Activated naive CD4-positive, alpha-beta T cell treated with anti-CD3 and anti-CD28 coated beads, Interleukin-2, amount 50 U/mL, for 72 hours (primary cell): Measurements from ENCODE around the gene ZDHHC14. TPM values are rescaled to one million over a fixed set of nuclear protein-coding genes. Genes with fewer than 3 reads are reported as not detected.

Experiments
- ATAC-seq, 2 donors: fragments of 150-1000 bp; cut with Tn5 transposase; 2 replicates each; pipeline ENCODE4 v1.10.0; 2021; ENCODE audit warnings: mild to moderate bottlenecking in 2 of 2, moderate library complexity in 2 of 2
- DNase-seq, 2 donors: peaks; one replicate each; pipeline ENCODE4 v3.0.0; 2021 to 2022; ENCODE audit warnings: low spot score in 2 of 2
- H3K27ac Mint-ChIP-seq, 2 donors: one replicate each; pipeline ENCODE4 v1.8.0; 2022; ENCODE audit warnings: mild to moderate bottlenecking in 2 of 2, mixed read lengths in 2 of 2
- H3K36me3 Mint-ChIP-seq, 2 donors: one replicate each; pipeline ENCODE4 v1.8.0; 2022; ENCODE audit warnings: mixed read lengths in 2 of 2
- H3K9me3 Mint-ChIP-seq, 2 donors: one replicate each; pipeline ENCODE4 v1.8.0; 2022; ENCODE audit warnings: mixed read lengths in 2 of 2
- total RNA-seq, 2 donors: library from RNA; stranded (reverse); gene quantifications; one replicate each; pipeline ENCODE4 v1.2.3, GENCODE V29; 2022

The ZDHHC14 gene
- total RNA-seq, 2 donors from 2014 or later, result 0.91 to 3.7 TPM

DNA sequence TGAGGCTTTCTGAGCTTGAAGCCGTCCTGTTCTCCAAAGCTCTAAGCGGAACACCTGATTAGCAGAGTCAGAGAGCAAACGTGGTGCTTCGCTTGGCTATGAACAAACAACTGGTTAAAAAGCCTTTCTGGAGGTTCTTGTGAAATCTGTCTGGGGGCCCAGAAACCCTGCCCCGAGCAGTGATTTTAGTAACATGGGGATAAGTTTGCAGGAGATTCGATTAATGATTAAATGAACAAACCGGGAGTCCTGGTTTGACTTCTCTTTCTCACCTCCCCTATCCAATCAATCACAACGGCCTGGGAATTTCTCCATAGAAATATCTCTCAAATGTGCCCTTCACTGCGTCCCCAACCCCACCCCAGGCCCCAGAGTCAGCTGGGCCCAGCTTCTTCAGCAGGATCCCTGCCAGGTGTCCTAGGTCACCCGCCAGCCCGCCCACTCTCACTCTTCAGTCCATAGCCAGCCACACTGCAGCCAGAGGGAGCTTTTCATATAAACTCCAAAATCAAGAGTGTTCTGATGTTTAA, 43.6 kb downstream of the ZDHHC14 start:
- Mint-ChIP-seq H3K9me3 (peaks cover 0 to 8% of the 10 kb centered on the region in 2 donors), H3K27ac (no peak overlapping the region), H3K36me3 (peaks cover 0 to 29% of the 10 kb centered on the region in 2 donors)
- DNase-seq (no peak), ATAC-seq (no peak)

GRCh38 chr6:157427969-157428368, 47.0 kb downstream of the ZDHHC14 start:
- H3K9me3 Mint-ChIP-seq, result peaks cover 0 to 3% of the 10 kb centered on the region in 2 donors

DNA sequence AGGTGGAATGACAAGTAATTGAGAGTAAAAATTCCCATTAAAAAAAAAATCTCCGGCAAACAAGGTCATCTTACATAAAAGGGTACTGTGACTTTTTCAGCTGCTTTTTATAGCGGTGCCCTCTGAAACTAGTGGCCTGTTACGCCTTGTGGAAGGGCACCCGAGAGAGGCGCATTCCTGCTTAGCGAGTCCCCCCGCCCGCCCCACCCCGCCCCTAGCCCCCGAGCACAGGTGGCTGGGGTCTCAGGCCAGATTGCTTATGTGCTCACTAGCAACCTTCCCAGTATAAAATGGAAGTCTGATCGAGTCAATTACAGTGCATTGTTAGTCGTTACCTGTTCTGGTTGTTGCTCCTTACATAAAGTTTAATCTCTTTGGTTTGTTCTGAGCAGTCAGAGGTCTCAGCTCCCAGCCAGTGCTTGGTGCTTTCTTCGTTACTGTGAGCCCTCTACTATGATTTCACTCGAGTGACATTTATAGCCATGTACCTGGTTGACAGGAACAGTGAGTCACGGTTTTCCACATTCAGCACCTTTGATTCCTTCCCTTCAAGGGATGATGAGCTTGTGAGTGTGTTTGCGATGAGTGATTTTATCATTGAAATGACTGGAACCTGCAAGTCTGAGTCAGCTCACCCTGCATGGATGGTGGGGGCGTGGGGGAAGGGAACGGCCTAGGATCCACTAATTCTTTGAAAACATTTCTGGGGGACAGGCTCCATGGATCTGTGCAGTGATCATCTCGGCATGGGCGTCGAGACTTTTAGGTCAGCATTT, 47.6 kb downstream of the ZDHHC14 start:
- H3K36me3 Mint-ChIP-seq, result peaks cover 0 to 27% of the 10 kb centered on the region in 2 donors
- peak overlapping the region; percentile 93 to 97 for H3K27ac Mint-ChIP-seq
- peaks cover 0 to 3% of the 10 kb centered on the region in 2 donors for H3K9me3 Mint-ChIP-seq
- DNase-seq (peak; percentile 77 to 80), ATAC-seq (peak; percentile 88 to 94)

More at GRCh38 chr6:157427969-157428368, 47.0 kb downstream of the ZDHHC14 start:
- ATAC-seq (no peak), DNase-seq (peak in 1 of 2 donors; percentile 35)
- peak overlapping the region; percentile 93 to 96 for H3K27ac Mint-ChIP-seq
- H3K36me3 Mint-ChIP-seq, result peaks cover 0 to 27% of the 10 kb centered on the region in 2 donors

GRCh38 chr6:157429248-157429647, 48.3 kb downstream of the ZDHHC14 start:
- no peak for DNase-seq
- Mint-ChIP-seq H3K9me3 (peaks cover 0 to 3% of the 10 kb centered on the region in 2 donors), H3K27ac (peak overlapping the region; percentile 93 to 97), H3K36me3 (peaks cover 0 to 27% of the 10 kb centered on the region in 2 donors)
- peak; percentile 25 to 47 for ATAC-seq

DNA sequence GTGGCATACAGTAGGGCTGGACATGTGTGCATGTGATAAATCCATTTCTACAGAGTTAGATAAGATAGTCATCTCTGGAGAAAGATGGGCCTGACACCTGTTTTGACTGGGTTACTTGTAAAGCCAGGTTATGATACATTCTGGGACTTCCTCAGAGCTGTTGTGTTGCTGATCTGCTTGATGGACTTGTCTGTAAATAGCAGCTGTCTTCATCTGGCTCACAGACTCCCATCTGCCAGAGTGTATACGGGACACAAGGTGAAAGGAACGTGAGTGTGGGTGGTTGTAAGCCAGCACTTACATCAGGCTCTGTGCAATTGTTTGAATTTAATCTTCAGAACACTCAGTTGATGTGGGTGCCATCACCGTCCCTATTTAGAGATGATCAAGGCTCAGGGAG, 49.8 kb downstream of the ZDHHC14 start:
- DNase-seq (peak in 1 of 2 donors; percentile 27), ATAC-seq (peak in 1 of 2 donors; percentile 55)
- Mint-ChIP-seq H3K36me3 (peaks cover 0 to 23% of the 10 kb centered on the region in 2 donors), H3K9me3 (peaks cover 0 to 3% of the 10 kb centered on the region in 2 donors), H3K27ac (peak overlapping the region; percentile 86 to 93)

- ATAC-seq (no peak), DNase-seq (no peak)
- peaks cover 0 to under 1% of the 10 kb centered on the region in 2 donors for H3K9me3 Mint-ChIP-seq
- peaks cover 0 to 7% of the 10 kb centered on the region in 2 donors for H3K36me3 Mint-ChIP-seq
- H3K27ac Mint-ChIP-seq, result no peak overlapping the region
Observed at GRCh38 chr6:157432231-157432891, 51.4 kb downstream of the ZDHHC14 start.

DNA sequence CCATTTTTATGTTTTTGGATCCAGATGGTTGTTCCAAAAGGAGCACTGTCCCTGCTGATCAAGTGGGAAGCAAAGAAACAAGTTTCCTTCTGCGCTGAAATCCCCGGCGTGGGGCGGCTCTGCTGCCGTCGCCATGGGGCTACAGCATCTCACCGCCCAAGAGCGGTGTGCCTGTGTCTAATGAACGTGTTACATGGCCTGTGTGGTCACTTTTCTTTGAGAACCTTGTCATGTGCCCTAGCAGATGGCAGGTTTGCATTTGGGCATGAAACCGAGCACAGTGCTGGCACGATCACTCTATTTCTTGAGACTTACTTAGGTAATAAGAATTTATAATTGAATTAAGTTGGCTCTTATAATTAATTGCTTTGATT, 51.9 kb downstream of the ZDHHC14 start:
- DNase-seq (no peak), ATAC-seq (no peak)
- Mint-ChIP-seq H3K9me3 (no peaks in the 10 kb centered on the region), H3K36me3 (peaks cover 0 to 3% of the 10 kb centered on the region in 2 donors), H3K27ac (no peak overlapping the region)

DNA sequence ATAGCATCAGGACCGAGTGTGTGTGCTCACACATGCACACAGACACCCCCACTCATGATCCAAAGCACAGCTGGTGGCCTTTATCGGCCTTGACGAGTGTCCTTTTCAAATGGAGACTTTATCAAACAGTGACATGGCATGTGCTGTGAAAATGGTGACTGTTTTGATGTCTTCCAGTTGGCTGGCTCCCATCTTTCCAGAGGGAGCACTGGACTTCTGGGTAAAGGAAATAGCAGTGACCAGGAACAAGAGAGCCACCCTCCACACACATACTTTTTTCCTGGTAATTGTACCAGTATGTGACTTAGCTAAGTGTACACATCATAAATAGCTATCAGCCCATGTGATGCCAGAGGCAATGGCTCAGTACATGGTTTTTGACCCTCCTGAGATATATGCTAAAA, 52.7 kb downstream of the ZDHHC14 start:
- H3K36me3 Mint-ChIP-seq, result no peaks in the 10 kb centered on the region
- no peak for ATAC-seq
- DNase-seq, result no peak
- H3K9me3 Mint-ChIP-seq, result no peaks in the 10 kb centered on the region
- no peak overlapping the region for H3K27ac Mint-ChIP-seq

GRCh38 chr6:157434349-157435033, 53.5 kb downstream of the ZDHHC14 start:
- Mint-ChIP-seq H3K27ac (no peak overlapping the region), H3K36me3 (peaks cover 0 to 6% of the 10 kb centered on the region in 2 donors), H3K9me3 (no peaks in the 10 kb centered on the region)
- ATAC-seq, result no peak
- no peak for DNase-seq

DNA sequence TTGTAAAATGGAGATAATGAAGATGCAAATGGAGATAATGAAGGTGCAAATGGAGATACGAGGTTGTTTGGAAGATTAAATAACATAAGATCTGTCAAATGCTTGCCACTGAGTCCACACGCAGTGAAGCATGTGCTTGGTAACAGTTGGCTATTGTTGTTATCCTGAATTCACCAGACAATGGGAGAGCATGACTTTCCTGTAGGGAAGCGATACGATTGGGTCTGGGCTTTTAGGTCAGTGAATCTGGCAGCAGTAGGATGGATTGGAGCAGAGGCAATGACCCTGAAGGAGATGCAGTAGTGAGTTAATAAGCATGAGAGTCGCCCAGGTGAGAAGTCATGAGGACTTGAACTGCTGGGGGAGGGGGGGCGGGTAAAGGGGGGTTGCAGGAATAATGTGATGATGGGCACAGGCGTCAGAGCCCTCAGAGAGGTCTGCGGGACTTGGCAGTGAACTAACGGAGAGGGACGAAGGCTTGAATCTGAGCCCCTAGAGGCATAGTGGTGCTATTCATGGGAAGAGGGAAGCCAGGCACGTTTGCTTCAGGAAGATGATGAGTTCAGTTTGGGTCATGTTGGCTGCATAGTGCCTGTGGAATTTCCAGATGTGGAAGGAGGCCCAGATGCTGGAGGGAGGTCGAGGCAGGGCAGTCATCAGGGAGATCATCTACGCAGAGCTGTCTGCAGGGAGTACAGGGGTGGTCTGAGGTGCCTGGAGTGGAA, 55.4 kb downstream of the ZDHHC14 start:
- peaks cover 0 to 18% of the 10 kb centered on the region in 2 donors for H3K36me3 Mint-ChIP-seq
- ATAC-seq (no peak), DNase-seq (no peak)
- H3K27ac Mint-ChIP-seq, result no peak overlapping the region
- peaks cover 0 to 10% of the 10 kb centered on the region in 2 donors for H3K9me3 Mint-ChIP-seq

GRCh38 chr6:157436944-157437336, 56.0 kb downstream of the ZDHHC14 start:
- peaks cover 0 to 10% of the 10 kb centered on the region in 2 donors for H3K9me3 Mint-ChIP-seq
- no peak overlapping the region for H3K27ac Mint-ChIP-seq
- DNase-seq (no peak), ATAC-seq (no peak)
- H3K36me3 Mint-ChIP-seq, result peaks cover 0 to 23% of the 10 kb centered on the region in 2 donors

DNA sequence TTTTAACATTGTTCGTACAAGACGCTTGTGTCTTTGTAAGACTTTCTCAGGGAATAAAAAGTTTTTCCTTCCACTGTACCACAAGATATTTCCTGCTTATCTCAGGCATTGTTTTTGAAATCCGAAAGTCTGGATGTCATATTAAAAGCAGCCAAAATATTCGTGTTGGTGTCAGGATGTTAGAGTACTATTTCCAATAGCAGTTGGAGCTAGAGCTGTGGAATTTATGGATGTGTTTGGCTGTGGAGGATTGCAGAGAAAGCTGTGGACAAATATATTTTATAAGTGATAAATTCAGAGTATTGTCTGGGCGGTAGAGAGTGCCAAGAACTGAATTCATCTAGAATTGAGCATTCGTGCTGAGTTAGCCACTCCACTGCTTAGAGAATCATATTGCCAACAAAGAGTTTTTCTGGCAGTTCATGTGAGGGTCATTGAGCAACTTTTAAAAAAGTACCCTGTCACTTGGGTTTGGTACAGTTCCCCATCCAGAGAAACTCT, 57.7 kb downstream of the ZDHHC14 start:
- Mint-ChIP-seq H3K36me3 (peaks cover 10 to 41% of the 10 kb centered on the region in 2 donors), H3K9me3 (peaks cover 9 to 24% of the 10 kb centered on the region in 2 donors), H3K27ac (no peak overlapping the region)
- DNase-seq (no peak), ATAC-seq (no peak)

DNA sequence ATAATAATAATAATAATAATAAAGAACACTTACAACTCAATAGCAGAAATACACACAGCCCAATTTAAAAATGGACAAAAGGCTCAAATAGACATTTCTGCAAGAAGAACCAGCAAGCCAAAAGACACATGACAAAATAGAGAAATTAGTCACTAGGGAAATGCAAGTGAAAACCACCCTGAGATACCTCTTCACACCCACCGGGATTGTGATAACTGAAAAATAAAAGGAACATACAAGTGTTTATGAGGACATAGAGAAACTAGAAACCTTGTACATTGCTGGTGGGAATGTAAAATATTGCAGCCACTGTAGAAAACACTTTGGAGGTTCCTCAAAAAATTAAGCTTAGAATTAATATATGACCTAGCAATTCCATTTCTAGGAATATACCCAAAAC, 59.2 kb downstream of the ZDHHC14 start:
- Mint-ChIP-seq H3K9me3 (peaks cover 9 to 26% of the 10 kb centered on the region in 2 donors), H3K27ac (no peak overlapping the region), H3K36me3 (peaks cover 10 to 43% of the 10 kb centered on the region in 2 donors)
- no peak for DNase-seq
- ATAC-seq, result peak in 1 of 2 donors; percentile 53

DNA sequence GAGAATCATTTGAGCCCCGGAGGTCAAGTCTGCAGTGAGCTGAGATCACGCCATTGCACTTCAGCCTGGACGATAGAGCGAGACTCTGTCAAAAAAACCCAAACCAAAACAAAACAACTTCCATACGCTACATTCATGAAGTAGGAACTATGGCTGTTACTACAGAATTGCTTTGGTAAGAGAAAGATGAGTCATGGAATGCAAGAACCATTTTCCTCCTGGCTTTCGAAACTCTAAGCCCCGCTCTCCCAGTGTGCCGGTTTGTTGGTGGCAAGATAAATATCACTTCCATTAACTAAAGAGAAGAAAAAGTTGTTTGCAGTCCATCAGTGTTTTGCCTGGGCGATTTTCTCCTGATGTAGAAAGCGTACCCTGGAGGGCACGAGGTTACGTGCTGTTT, 61.3 kb downstream of the ZDHHC14 start:
- peaks cover 10 to 43% of the 10 kb centered on the region in 2 donors for H3K36me3 Mint-ChIP-seq
- ATAC-seq (no peak), DNase-seq (no peak)
- no peak overlapping the region for H3K27ac Mint-ChIP-seq
- peaks cover 9 to 26% of the 10 kb centered on the region in 2 donors for H3K9me3 Mint-ChIP-seq

- ATAC-seq (peak; percentile 77 to 91), DNase-seq (no peak)
- Mint-ChIP-seq H3K9me3 (peaks cover 9 to 26% of the 10 kb centered on the region in 2 donors), H3K27ac (peak overlapping the region; percentile 78 to 90), H3K36me3 (peaks cover 10 to 43% of the 10 kb centered on the region in 2 donors)
Observed at GRCh38 chr6:157443066-157443800, 62.2 kb downstream of the ZDHHC14 start.
